ENCODE data around the gene TTC21A.

The TTC21A gene

DNA sequence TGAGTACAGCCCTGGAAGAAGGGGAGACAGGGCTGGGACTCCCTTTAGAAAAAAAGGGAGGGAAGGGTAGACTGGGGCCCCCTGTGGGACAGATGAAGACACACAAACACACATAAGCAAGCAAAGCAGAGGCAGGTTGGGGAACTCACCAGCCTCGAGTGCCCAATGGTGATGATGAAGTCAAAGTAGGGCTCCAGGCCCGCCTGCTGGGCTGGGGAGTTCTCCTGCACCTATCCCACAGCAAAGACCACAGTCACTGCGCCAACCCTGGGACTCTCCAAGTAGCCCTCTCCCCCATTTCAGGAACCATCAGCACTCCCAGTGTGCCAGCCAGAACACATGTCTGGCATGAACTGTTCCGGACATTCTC, 4.2 kb upstream of the TTC21A start:
- no peak for DNase-seq (ENCODE audit: insufficient read length, low spot score)
- FAIRE-seq: no peak
- no peak for TF ChIP-seq CTCF (IDR thresholded peaks at IDR 0.05; ENCODE audit: insufficient read depth, missing control alignments)

GRCh38 chr3:39103791-39104552, 3.5 kb upstream of the TTC21A start:
- no peak for FAIRE-seq
- no peak for DNase-seq (ENCODE audit: insufficient read length, low spot score)
- TF ChIP-seq CTCF (IDR thresholded peaks at IDR 0.05; ENCODE audit: insufficient read depth, missing control alignments): no peak

DNA sequence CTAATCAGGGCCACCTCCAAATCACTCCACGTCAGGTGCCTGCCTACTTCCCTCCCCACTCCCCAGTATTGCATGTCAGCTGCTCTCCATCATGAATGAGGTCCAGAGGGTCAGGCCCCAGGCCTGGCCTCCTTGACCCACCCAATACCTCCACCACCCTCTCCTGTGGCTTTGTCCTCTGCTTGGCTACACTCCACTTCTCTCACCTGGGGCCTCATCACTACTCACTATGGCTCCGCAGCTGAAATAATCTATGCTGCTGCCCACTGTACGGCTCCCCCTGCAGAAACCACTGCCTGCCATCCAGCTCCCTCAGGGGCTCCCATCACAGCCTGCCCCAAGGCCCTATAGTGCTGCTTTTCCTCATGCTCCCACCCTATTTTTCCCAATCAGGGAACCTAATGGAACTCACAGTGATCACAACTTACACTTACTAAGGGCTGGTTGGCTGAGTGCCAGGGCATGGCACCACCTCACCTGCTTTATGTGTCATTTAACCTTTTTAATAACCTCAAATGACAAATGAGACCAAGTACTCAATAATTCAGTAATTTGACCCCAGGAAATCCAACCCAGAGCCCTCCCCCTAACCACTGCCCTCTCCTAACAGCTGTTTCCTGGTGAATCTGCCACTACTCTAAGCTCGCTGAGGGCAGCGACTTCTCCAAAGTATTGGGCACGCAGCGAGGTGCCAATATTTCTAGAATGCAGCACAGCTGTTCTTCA, 2.4 kb upstream of the TTC21A start:
- no peak for TF ChIP-seq CTCF (IDR thresholded peaks at IDR 0.05; ENCODE audit: insufficient read depth, missing control alignments)
- FAIRE-seq: no peak
- no peak for DNase-seq (ENCODE audit: insufficient read length, low spot score)

- FAIRE-seq (no peak), DNase-seq (ENCODE audit: insufficient read length, low spot score) (no peak)
- no peak for TF ChIP-seq CTCF (IDR thresholded peaks at IDR 0.05; ENCODE audit: insufficient read depth, missing control alignments)
Measured at GRCh38 chr3:39105687-39106063, 1.8 kb upstream of the TTC21A start.

DNA sequence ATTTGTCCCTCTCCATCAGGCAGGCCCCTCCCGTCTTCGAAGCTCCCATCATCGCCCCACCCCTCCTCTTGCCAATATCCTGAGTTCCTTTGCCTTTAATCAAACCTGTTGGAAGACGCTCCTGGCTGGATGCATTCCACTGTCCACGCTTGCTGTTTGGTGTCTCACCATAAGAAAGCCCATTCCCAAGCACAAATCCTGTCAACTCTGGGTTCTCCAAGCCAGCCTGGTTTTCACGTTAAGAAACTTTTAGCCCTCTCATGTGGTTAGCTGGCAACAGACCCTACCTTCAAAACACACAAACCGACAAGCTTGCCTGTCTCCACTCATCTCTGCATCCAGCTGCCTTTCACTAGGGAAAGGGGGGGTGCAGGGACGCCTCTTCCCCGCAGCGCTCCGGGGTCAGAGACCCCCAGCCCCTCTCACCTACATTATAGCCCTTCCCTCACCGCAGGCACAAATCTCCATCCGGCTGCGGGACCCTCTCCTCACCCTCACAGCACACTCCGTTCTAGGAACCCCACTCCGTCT, 1.1 kb upstream of the TTC21A start:
- DNase-seq (ENCODE audit: insufficient read length, low spot score) (no peak), FAIRE-seq (no peak)
- no peak for TF ChIP-seq CTCF (IDR thresholded peaks at IDR 0.05; ENCODE audit: insufficient read depth, missing control alignments)

- TF ChIP-seq CTCF (IDR thresholded peaks at IDR 0.05; ENCODE audit: insufficient read depth, missing control alignments): no peak
- FAIRE-seq (no peak), DNase-seq (ENCODE audit: insufficient read length, low spot score) (peak; percentile 62)
Measured at GRCh38 chr3:39106851-39107387, 561 bp upstream of the TTC21A start.

Measured in D721Med (cell line).